Omental fat pad (tissue), 4 donors: ENCODE data around the gene FGF18. TPM values are rescaled to one million over a fixed set of nuclear protein-coding genes. Genes with fewer than 3 reads are reported as not detected.

Experiments
- ATAC-seq: fragments of 150-250 bp; one replicate; pipeline ENCODE4 v1.9.1; 2016; ENCODE audit warnings: mild to moderate bottlenecking, moderate library complexity; ENCODE audit not compliant: low FRiP score
- DNase-seq: peaks from one replicate; pipeline ENCODE4 v3.0.0-alpha.2; 2019; ENCODE audit warnings: low spot score
- CTCF ChIP-seq, 3 donors: fragments of 450-650 bp; IDR thresholded peaks; one replicate each; pipeline ENCODE4 v1.5.1; 2016 to 2017; ENCODE audit warnings: antibody characterized with exemption in 3 of 3, mild to moderate bottlenecking in 3 of 3, moderate library complexity in 2 of 3
- total RNA-seq, 4 donors: library from RNA; depleted of rRNA; stranded (reverse); fragments of >200 nt; gene quantifications; one replicate each; pipeline ENCODE4 v1.1.0, GENCODE V29; 2016

Gene FGF18
- total RNA-seq, 4 donors from 2014 or later = 0.79 to 7.5 (median 2.1) TPM

GRCh38 chr5:171426680-171427079, 7.2 kb downstream of the FGF18 start:
- no peak for TF ChIP-seq CTCF (IDR thresholded peaks at IDR 0.05)
- ATAC-seq = no peak
- DNase-seq = no peak

- ATAC-seq (peak; percentile 55), DNase-seq (no peak)
- no peak for TF ChIP-seq CTCF (IDR thresholded peaks at IDR 0.05)
These were observed 8.1 kb downstream of the FGF18 start for GRCh38 chr5:171427318-171428167.

GRCh38 chr5:171428168-171428696, 8.8 kb downstream of the FGF18 start:
- DNase-seq = no peak
- peak; percentile 15 for ATAC-seq
- no peak for TF ChIP-seq CTCF (IDR thresholded peaks at IDR 0.05)

- no peak for DNase-seq
- ATAC-seq = no peak
- TF ChIP-seq CTCF (IDR thresholded peaks at IDR 0.05) = no peak
These were observed 9.5 kb downstream of the FGF18 start for GRCh38 chr5:171428809-171429542.

- no peak for TF ChIP-seq CTCF (IDR thresholded peaks at IDR 0.05)
- ATAC-seq (no peak), DNase-seq (no peak)
These were observed 10.1 kb downstream of the FGF18 start for GRCh38 chr5:171429543-171429910.

GRCh38 chr5:171431251-171431777, 11.9 kb downstream of the FGF18 start:
- no peak for ATAC-seq
- DNase-seq = no peak
- no peak for TF ChIP-seq CTCF (IDR thresholded peaks at IDR 0.05)
